Pons (tissue), 1 donor: ENCODE data around the gene ST3GAL3.

ENCODE experiments used
- DNase-seq: peaks from one replicate; pipeline ENCODE4 v3.0.0-alpha.2; 2016; ENCODE audit warnings: low spot score

ST3GAL3 gene

GRCh38 chr1:43707190-43708001 lies at the start of gene ST3GAL3:
TSS of gene ST3GAL3 (plus strand) at chr1:43707536. CDS start at chr1:43736263, 28,727 bp downstream.
- peak; percentile 82 for DNase-seq

- no peak for DNase-seq
These were observed 47.8 kb upstream of the ST3GAL3 start for GRCh38 chr1:43659212-43660166.

GRCh38 chr1:43660355-43660754 lies 47.0 kb upstream of the ST3GAL3 start:
- DNase-seq, result no peak

GRCh38 chr1:43664369-43664768 lies 43.0 kb upstream of the ST3GAL3 start:
- no peak for DNase-seq

DNA sequence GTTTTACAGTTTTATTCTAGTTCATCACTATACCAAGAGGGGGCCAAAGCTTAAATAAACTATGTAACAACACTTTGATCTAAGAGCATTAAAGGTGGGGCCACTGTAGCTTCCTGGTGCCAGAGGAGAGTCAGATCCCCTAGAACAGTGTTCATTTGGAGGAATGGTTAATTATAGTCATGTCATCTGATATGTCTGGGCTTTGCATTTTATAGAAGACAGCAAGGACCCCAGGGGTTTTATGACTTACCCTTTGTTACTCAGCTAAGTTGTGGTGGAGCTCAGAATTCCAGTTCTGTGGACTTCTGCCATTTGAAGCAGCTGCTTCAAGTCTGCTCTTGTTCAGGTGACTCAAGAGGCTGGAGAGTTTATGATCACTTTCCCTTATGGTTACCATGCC lies 40.7 kb upstream of the ST3GAL3 start:
- no peak for DNase-seq

GRCh38 chr1:43668956-43669355 lies 38.4 kb upstream of the ST3GAL3 start:
- no peak for DNase-seq

- no peak for DNase-seq
These were observed 37.5 kb upstream of the ST3GAL3 start for GRCh38 chr1:43669878-43670277.

DNA sequence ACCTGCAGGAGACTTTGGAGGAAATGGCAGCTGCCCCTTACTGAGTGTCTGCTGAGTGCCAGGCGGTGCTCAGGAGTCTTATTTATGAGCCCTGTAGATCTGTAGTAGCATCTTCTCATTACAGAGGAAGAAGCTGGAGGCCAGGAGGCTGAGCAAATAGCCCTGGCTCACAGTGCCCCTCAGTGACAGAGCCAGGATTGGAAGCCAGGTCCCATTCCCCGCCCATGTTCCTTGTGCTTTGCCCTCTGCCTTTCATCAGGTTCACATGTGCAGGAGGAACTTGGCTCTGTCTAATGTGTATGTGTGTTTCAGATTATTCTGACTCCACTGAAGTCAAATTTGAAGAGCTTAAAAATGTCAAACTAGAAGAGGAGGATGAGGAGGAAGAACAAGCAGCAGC lies 36.1 kb upstream of the ST3GAL3 start:
- no peak for DNase-seq

- DNase-seq, result no peak
These were observed 35.6 kb upstream of the ST3GAL3 start for GRCh38 chr1:43671626-43672330.

DNA sequence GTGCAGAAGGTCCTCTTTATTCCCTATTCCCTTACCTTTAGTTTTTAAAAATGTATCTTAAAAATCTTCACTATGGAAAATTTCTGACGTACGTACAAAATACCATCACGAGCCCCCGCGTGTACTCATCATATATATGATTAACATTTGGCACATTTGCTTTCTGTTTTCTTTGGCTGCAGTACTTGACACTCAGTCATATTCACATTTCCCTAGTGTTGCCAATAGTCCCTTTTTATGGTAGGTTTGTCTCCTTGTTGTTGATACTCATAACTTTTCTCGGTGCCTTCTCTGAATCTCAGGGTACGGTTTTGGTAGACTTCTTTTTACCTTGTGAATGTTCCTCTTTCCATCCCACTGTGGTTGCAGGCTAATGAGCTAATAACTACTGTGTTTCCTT lies 34.1 kb upstream of the ST3GAL3 start:
- no peak for DNase-seq

GRCh38 chr1:43678940-43679339 lies 28.4 kb upstream of the ST3GAL3 start:
- no peak for DNase-seq

DNA sequence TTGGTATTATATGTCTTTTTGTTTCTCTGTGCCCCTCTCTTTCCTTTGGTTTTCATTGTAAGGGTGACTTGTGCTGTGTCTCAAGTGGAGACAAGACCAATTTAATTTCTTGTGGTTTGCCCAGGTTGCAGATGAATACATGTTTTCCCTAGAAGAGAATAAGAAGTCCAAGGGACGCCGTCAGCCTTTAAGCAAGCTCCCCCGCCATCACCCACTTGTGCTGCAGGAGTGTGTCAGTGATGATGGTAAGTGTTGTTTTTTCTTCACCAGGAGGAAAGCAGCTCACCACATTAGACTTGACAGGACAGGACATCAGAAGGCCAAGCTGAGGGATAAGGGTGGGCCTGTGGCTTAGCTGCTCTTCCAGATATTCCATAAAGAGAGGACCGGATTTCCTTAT lies 23.8 kb upstream of the ST3GAL3 start:
- no peak for DNase-seq

GRCh38 chr1:43686801-43687200 lies 20.5 kb upstream of the ST3GAL3 start:
- DNase-seq, result no peak

DNA sequence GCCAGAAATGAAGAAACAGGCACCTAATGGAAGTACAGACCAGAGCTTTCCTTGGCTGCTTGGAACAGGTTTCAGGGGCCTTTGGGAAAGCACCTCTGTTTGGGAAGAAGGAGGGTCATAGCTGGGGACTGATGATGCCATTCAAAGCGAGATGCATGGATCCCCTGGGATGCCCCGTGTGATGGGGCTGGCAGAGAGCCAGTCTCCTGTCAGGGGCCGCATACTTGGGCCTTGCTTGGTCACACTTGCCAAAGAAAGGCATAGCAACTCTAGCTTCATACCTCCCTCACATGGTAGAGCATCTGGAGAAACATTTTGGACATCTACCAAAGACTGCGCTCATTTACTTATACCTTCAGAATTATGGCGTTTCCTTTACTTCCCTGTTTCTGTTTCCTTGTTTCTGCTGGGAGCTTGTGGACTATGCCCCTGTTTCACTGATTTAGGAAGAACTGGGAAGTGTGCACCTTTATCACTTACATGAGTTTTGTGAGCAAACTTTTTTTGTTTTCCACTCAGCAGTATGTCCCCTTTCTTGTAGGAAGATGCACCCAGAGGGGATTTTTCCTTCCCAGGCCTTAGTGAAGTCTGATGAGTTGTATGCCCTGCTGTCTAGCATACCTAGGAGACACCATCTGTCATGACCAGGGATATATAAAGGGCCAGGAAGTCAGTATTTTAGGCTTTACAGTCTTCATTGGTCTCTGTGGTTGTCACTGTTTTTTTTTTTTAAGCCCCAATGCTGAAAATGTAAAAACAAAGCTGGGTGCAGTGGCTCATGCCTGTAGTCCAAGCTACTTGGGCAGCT lies 19.8 kb upstream of the ST3GAL3 start:
- no peak for DNase-seq

GRCh38 chr1:43688109-43688387 lies 19.3 kb upstream of the ST3GAL3 start:
- DNase-seq, result no peak

GRCh38 chr1:43688594-43689000 lies 18.7 kb upstream of the ST3GAL3 start:
- DNase-seq, result no peak

- DNase-seq, result no peak
These were observed 18.0 kb upstream of the ST3GAL3 start for GRCh38 chr1:43689289-43689688.

DNA sequence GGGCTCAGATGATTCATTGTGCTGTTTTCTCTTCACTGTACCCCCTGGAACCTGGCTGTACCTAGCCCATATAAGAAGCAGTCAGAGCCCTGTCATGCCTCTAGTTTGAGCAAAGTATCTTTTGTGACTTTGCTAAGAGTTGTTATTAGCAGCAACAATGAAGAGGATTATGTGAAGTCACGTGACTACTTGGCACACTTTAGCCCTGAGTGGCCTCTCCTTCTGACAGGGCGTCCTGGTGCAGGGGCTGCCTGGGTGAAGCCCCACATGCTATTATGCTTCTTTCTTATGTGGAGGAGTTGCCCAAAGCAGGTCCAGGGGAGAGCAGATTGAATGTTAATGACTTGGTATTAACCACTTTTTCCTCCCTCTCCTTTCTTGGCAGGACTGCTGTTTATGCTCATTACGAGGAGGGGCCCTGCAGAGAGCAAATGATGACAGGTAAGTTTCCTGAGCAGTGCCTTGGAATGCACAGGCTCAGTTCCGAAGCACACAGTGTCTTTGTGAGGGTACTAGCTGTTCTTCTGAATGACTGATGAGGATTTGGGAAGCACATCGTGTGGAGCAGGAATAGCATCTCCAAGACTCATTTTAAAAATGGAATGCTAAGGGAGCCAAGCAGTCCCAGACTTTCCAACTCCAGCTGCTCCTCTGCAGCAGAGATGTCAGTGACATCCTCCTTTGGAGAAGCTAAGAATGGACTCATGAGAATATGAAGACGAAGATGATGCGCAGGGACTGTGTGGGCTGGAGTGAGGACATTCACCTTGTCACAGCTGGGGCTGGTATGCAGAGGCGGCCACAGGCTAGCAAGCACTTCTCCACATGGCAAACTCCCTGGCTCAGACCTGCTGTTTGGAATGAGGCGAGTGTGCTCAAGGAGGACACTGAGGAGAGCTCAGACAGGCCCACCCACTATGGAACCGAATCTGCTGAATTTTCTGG lies 15.2 kb upstream of the ST3GAL3 start:
- peak; percentile 66 for DNase-seq

DNA sequence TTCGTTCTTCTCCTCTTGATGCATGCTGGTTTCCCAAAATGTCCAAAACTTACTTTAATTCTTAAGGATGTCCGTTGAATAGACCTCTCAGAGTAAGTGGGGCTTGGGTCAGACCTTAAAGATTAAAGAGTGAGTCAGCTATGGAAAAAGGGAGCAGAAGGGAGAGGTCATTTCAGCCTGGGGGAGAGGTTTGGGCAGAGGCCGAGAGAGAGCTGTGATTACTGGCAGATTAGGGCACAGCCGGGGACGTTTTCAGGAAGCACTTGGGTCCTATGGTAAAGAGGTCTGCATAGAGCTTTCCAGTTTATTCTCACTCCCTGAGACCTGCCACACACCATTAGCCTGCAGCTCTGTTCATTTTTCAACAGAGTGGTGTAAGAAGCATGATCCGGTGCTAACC lies 14.0 kb upstream of the ST3GAL3 start:
- DNase-seq, result no peak

DNA sequence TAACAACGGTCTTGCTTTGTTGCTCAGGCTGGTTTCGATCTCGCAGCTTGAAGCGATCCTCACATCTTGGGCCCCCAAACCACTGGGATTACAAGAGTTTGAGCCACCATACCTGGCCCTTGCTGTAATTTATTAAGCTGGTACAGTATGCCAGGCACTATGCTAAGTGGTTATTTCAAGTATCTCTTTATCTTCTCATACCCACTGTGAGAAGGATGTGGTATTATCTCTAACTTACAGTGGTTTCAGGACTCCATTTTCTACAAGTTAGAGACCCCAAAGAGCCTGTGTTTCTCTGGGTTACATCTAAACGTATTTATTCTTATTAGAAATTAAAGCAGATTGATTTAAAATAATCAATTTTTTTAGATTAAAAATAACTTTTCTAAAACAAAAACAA lies 8.1 kb upstream of the ST3GAL3 start:
- no peak for DNase-seq

GRCh38 chr1:43703836-43704235 lies 3.5 kb upstream of the ST3GAL3 start:
- DNase-seq, result no peak
